GM12892 (cell line): ENCODE data around the gene SERPINF2.

Experiments
- POLR2A ChIP-seq: IDR thresholded peaks from 2 replicates; pipeline ENCODE4 v1.6.1; 2011; ENCODE audit warnings: low read depth, low read length, control low read depth
- POLR2AphosphoS5 ChIP-seq: IDR thresholded peaks from 2 replicates; pipeline ENCODE4 v1.6.1; 2011; ENCODE audit warnings: low read depth, low read length, control low read depth

- TF ChIP-seq POLR2A: no peak
- TF ChIP-seq POLR2AphosphoS5: no peak
These were observed 21.6 kb downstream of the SERPINF2 start for GRCh38 chr17:1764284-1764683.
